NCI-H2107 treated with DMSO at 0.1 percent for 48 hours (cell line): ENCODE results near the gene CASK.
A peak's percentile ranks its signal among the peaks of the same experiment; 100 is the strongest.
"Not testable (repeated sequence)": the region's sequence is repeated elsewhere in the genome, so short reads cannot be mapped to it uniquely, and the experiment has no call there.

Source experiments
- DNase-seq: peaks from one replicate; lab custom pipeline; 2025; ENCODE audit not compliant: unreplicated experiment; lab: John Stamatoyannopoulos, UW

CASK gene

DNA sequence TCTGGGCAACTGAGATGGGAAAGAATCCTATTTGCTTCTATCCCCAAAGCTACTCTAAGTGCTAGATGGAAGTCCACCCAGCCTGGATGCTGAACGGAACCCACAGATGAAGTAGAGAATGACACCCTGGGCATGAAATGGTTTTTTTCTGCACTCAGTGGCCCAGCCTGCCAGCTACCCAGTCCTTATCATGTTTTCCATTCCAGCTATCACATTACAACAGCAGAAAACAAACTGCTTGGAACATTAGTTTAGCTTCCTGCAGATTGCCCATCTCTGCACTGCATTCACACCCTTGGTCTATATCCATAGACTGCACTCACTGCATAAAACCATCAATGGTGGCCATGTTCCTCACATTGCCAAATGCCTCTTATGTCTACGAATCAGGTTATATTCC, 397.1 kb downstream of the CASK start:
- DNase-seq, result no peak

- DNase-seq, result no peak
These were observed 400.7 kb downstream of the CASK start for GRCh38 chrX:41522671-41523070.

DNA sequence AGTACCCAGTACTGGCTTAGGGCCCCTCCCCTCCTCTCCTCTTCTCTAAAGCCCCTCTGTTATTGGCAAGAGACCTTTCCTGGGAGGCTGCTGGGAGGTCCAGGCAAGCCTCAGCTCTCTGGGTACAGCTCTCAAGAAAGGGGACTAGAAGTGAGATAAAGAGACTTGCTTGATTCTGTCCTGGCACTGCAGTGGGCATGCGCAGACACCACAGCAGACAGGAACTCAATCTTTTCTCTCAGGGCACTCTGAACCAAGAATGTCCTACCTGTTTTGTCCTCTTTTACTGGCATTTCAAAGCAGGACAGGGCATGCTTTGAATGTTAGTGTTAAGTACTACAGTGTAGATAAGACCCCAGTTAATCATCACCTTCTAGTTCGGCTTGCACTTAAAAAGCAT, 401.3 kb downstream of the CASK start:
- DNase-seq, result no peak

- DNase-seq, result no peak
These were observed 403.9 kb downstream of the CASK start for GRCh38 chrX:41519468-41519867.

DNA sequence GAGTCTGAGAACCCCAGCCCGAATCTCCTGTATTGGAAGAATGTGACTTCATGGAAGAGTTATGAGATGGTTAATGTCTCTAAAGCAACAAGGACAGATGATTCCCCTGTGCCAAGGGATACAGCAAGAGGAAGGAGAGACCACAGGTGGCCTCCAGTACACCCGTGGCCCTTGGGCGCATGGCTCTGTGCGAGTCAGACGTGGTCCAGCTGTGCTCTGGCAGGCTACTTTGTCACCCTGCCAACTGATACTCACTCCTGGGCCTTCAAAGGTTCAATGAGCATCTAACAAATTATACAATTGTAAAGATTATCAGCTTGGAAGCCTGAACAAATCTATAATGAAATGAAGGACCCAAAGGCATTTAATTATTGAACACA, 404.5 kb downstream of the CASK start:
- DNase-seq, result no peak

GRCh38 chrX:41518127-41518840, 405.1 kb downstream of the CASK start:
- DNase-seq, result no peak

- DNase-seq, result no peak
These were observed 406.2 kb downstream of the CASK start for GRCh38 chrX:41516999-41517765.

DNA sequence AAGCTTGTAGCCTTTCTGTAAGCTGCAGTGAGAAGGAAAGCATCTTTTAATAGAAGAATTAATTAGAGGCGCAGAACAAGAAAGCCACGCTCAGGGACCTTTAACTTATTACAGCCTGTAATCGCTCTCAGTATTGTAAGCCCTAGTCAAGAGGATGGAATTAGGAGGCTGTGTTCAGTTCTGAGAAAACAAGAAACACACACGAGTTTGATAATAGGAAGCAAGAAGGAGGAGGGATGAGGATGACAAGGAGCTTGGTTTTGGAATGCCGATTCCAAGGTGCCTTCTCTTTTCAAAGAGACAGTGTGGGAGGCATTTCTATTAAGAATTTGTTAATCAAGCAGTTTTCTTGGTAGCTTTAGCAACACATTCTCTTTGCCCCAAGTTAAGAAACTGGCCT, 406.9 kb downstream of the CASK start:
- no peak for DNase-seq

- no peak for DNase-seq
These were observed 408.0 kb downstream of the CASK start for GRCh38 chrX:41515376-41515775.

GRCh38 chrX:41514179-41514578, 409.2 kb downstream of the CASK start:
- no peak for DNase-seq

- DNase-seq, result not testable (repeated sequence)
These were observed 410.5 kb downstream of the CASK start for GRCh38 chrX:41512853-41513252.

- no peak for DNase-seq
These were observed 411.0 kb downstream of the CASK start for GRCh38 chrX:41512394-41512793.

DNA sequence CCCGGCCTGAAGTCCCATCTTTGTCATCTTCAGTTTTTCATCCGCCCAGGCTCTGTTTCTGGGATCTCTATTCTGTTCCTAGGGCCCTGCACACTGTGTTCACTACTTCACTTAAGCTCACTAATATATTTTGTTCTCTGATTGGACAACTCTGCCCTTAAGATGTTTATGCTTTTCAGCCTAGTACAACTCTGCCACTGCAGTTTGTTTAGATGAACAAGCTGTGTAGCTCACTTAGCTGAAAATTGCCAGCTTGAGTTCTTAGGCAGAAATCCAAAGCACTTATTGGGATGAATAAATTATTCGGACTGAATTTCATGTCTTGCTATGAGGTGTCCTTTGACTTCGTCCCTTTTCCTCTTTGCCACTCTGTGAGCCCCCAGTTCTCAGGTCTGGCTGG, 415.4 kb downstream of the CASK start:
- no peak for DNase-seq

DNA sequence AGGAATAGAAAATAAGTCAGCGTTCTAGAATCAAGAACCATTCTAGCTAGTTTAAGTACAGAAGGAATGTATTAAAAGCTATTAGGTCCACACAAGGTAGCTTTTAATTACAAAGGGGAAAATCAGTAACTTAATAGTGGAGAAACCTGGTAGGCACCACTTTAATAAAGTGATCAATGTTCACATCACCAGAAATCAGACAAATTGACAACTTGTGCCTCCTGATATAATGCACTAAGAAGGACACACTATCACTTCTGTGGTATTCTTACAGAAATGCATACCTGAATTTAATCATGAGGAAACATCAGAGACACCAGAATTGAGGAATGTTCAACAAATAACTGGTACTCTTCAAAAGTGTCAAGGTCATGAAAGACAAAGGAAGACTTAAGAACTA, 421.4 kb downstream of the CASK start:
- DNase-seq, result no peak

DNA sequence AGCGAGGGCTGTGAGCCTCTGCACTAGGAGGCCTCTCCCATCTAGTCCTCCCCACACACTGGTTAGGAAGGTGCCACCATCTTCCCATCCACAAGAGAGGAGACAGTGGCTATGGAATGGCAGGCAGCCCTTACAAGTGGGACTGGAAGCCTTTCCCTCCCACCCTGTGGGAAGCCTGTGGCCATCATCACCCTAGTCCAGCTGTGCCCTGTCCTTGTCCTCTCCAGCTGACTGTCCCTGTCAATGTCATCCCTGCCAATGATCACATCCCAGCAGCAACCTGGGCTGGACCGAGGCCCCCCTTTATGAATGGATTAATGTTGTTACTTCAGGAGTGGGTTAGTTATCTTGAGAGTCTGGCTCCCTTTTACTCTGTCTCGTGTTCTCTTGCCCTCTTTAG, 423.4 kb downstream of the CASK start:
- no peak for DNase-seq

- DNase-seq, result no peak
These were observed 424.2 kb downstream of the CASK start for GRCh38 chrX:41499195-41499594.

GRCh38 chrX:41491267-41492004, 431.9 kb downstream of the CASK start:
- peak; percentile 51 for DNase-seq

GRCh38 chrX:41490446-41490845, 432.9 kb downstream of the CASK start:
- no peak for DNase-seq

- DNase-seq, result no peak
These were observed 441.1 kb downstream of the CASK start for GRCh38 chrX:41482154-41482850.

GRCh38 chrX:41481264-41482109, 441.9 kb downstream of the CASK start:
- no peak for DNase-seq
